Neural cell (in vitro differentiated cells): ENCODE data around the gene MAD1L1.

Source experiments
- EP300 ChIP-seq: fragments of 450-650 bp; conservative IDR thresholded peaks from 2 replicates; pipeline ENCODE4 v1.6.1; 2014; ENCODE audit warnings: antibody characterized with exemption, mild to moderate bottlenecking, moderate library complexity; ENCODE audit not compliant: poor library complexity, severe bottlenecking
- POLR2AphosphoS5 ChIP-seq: IDR thresholded peaks from 2 replicates; pipeline ENCODE4 v1.6.1; 2012
- TF ChIP-seq, protein P1 (sequence below): fragments of 450-650 bp; IDR thresholded peaks from 2 replicates; pipeline ENCODE4 v1.5.1; 2014; ENCODE audit warnings: antibody characterized with exemption, mild to moderate bottlenecking, moderate library complexity; ENCODE audit not compliant: poor library complexity, severe bottlenecking

DNA sequence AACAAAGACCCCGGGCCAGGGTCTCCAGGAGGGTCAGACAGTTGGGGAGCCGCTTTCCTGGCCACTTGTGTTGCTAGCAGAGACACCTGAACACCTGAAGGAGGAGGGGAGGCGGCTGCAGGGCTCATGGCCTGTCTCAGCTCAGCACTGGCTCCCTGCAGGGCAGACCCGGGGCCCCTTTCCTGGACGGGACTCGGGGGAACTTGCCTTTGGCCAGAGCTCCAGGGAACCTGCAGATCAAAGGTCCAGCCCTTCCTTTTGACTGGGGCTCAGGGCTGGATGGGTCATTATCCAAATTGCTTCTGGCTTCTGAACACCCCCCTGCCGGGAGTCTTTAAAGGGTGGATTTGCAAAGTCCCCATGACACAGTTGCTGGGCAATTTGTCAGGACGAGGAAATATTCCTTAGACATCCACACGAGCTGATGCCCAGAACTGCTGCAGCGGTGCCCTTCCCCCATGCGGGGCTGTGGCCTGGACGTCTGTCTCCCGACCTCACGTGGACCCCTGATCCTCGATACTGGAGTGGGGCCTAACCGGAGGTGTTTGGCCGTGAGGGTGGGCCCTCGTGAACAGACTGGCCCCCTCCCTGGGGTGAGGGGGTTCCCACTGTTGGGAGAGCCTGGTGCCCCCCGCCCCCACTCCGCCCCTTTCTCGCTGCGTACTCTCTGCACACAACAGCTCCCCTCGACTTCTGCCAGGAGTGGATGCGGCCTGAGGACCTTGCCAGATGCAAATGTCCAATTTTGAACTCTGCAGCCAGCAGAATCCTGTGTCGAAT, 368.4 kb downstream of the MAD1L1 start:
- TF ChIP-seq POLR2AphosphoS5 (no peak), EP300 (no peak)
- TF ChIP-seq, protein P1, sequence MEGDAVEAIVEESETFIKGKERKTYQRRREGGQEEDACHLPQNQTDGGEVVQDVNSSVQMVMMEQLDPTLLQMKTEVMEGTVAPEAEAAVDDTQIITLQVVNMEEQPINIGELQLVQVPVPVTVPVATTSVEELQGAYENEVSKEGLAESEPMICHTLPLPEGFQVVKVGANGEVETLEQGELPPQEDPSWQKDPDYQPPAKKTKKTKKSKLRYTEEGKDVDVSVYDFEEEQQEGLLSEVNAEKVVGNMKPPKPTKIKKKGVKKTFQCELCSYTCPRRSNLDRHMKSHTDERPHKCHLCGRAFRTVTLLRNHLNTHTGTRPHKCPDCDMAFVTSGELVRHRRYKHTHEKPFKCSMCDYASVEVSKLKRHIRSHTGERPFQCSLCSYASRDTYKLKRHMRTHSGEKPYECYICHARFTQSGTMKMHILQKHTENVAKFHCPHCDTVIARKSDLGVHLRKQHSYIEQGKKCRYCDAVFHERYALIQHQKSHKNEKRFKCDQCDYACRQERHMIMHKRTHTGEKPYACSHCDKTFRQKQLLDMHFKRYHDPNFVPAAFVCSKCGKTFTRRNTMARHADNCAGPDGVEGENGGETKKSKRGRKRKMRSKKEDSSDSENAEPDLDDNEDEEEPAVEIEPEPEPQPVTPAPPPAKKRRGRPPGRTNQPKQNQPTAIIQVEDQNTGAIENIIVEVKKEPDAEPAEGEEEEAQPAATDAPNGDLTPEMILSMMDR, result no peak
